ENCODE measurements around the gene CNOT11.
A peak's percentile ranks its signal among the peaks of the same experiment; 100 is the strongest.
"Not testable (repeated sequence)": the region's sequence is repeated elsewhere in the genome, so short reads cannot be mapped to it uniquely, and the experiment has no call there.

CNOT11 gene

GRCh38 chr2:101252408-101253012, at the start of gene CNOT11:
Gene CNOT11 (plus strand): TSS chr2:101252886. CDS start chr2:101252965, 79 bp downstream.
- DNase-seq = peak; percentile 99

DNA sequence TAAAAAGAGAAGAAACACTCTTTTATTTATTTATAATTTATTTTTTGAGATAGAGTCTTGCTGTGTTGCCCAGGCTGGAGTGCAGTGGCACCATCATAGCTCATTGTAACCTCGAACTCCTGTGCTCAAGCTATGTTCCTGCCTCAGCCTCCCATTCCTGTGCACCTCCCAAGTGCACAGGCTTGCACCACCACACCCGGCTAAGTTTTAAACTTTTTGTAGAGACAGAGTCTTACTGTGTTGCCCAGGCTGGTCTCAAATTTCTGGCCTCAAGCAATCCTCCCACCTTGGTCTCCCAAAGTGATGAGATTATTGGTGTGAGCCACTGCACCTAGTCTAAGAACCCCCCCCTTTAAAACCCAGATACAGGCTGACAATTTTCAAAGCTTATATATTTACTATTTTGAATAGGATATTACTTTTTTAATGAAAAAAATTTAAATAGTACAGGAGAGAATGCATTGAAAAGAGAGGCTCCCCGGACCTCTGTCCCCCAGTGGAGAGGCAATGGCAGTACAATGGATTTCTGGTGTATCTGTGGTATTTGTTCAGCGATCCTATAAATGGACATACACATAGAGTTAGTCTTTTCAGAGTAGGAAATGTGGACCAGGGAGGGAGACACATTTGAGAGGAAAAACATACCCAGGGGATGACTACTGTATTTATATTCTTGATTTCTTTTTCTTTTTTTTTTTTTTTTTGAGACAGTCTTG, 48.1 kb upstream of the CNOT11 start:
- DNase-seq = no peak

DNA sequence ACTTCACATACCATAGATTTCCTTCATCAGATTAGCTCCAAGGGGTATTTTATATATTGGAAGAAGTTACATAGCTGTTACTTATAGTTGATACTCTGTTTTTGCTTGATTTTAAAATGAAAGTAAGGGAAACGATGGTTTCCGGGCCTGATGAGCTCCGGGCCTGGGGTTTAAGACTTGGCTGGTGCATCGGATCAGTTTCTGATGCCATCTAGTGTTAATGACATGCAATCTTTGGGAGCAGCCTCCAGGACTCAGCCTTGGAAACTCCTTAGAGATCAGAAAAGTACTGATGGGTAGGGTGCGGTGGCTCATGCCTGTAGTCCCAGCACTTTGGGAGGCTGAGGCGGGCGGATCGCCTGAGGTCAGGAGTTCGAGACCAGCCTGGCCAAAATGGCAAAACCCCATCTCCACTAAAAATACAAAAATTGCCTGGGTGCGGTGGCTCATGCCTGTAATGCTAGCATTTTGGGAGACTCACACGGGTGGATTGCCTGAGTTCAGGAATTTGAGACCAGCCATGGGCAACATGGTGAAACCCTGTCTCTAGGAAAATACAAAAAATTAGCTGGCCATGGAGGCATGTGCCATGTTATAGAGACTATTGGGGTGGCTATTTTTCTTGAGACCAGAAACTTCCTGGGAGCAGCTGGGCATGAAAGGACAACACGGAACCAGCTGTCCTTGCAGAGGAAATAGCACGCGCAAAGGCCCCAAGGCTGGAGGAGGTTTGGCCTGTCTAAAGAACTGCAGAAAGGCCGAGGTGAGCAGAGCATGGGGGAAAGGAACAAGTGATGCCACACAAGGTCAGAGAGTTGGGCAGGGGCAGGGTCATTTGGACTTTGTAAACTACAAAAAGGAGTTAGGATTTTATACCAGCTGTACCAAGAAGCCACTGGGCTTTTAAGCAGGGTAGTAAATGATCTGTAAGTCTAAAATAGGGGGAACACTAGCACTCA, 46.9 kb upstream of the CNOT11 start:
- peak; percentile 63 to 66 for DNase-seq

- DNase-seq = no peak
Observed at GRCh38 chr2:101208830-101209229, 43.9 kb upstream of the CNOT11 start.

GRCh38 chr2:101219246-101219645, 33.4 kb upstream of the CNOT11 start:
- DNase-seq = no peak

DNA sequence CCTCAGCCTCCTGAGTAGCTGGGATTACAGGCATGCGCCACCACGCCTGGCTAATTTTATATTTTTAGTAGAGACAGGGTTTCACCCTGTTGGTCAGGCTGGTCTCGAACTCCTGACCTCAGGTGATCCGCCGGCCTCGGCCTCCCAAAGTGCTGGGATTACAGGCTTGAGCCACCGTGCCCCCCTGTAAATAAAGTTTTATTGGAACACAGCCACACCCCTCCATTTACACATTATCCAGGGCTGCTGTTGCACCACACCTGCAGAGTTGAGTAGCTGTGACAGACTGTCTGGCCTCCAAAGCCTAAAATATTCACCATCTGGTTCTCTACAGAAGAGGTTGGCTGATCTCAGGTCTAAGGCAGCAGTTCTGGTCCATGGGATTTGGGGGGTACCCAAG, 32.6 kb upstream of the CNOT11 start:
- not testable (repeated sequence) for DNase-seq

GRCh38 chr2:101223814-101224231, 28.9 kb upstream of the CNOT11 start:
- DNase-seq = peak; percentile 63 to 70

- no peak for DNase-seq
Observed at GRCh38 chr2:101230541-101231001, 22.1 kb upstream of the CNOT11 start.

GRCh38 chr2:101231240-101231639, 21.4 kb upstream of the CNOT11 start:
- DNase-seq = no peak

- no peak for DNase-seq
Observed at GRCh38 chr2:101231937-101232730, 20.6 kb upstream of the CNOT11 start.

GRCh38 chr2:101232770-101233169, 19.9 kb upstream of the CNOT11 start:
- no peak for DNase-seq

GRCh38 chr2:101234169-101234938, 18.3 kb upstream of the CNOT11 start:
- DNase-seq = no peak

- DNase-seq = not testable (repeated sequence)
Observed at GRCh38 chr2:101235956-101236355, 16.7 kb upstream of the CNOT11 start.

- not testable (repeated sequence) for DNase-seq
Observed at GRCh38 chr2:101237944-101238343, 14.7 kb upstream of the CNOT11 start.

- no peak for DNase-seq
Observed at GRCh38 chr2:101238930-101239759, 13.5 kb upstream of the CNOT11 start.

GRCh38 chr2:101239760-101240118, 12.9 kb upstream of the CNOT11 start:
- not testable (repeated sequence) for DNase-seq

- peak in 1 of 2 donors; percentile 48 for DNase-seq
Observed at GRCh38 chr2:101240694-101241093, 12.0 kb upstream of the CNOT11 start.

GRCh38 chr2:101241158-101241557, 11.5 kb upstream of the CNOT11 start:
- no peak for DNase-seq

DNA sequence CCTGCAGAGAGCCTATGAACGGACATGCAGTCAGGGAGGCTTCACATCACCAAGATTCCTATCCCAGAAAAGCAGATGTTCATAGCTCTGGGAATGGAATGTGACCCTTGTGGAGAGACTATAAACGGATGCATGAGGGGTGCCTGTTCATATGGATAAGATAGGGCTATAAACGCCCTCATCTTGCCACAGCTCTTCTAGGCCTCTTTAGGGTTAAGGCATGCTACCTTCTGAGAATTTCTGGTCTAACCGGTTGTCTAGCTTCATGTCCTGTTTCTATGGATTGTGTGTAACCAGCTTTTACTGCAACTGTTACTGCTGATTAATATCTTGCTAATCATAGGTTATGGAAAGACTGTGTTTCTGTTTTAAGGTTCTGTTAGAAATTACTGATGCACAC, 8.3 kb upstream of the CNOT11 start:
- DNase-seq = not testable (repeated sequence)

DNA sequence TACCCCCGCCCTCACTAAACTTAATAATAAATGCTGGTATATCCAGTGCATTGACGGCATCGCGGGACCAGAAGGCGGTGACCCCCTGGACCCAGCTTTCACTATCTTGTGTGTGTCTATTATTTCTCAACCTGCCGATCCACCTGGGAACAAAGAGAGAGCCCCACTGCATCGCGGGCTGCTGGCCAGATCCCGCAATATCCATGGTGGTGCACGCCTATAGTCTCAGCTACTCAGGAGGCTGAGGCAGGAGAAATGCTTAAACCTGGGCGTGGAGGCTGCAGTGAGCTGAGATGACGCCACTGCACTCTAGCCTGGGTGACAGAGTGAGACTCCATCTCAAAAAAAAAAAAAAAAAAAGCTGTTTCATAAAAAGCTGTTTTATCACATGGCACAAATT, 7.8 kb upstream of the CNOT11 start:
- DNase-seq = not testable (repeated sequence)

GRCh38 chr2:101245468-101245867, 7.2 kb upstream of the CNOT11 start:
- not testable (repeated sequence) for DNase-seq

Measured in CD4-positive, alpha-beta T cell treated with Interleukin-4 for 1 hour (primary cell).